Loucy (cell line): ENCODE results near the gene SPAG7.

Experiments used
- H2AFZ ChIP-seq: fragments of 200-600 bp; sonication (generic); 2 replicates; pipeline ENCODE4 v1.6.0; 2016; ENCODE audit warnings: antibody characterized with exemption, mild to moderate bottlenecking, low read length, moderate library complexity
- H3F3A ChIP-seq: fragments of 200-600 bp; 2 replicates; pipeline ENCODE4 v1.6.0; 2016; ENCODE audit warnings: antibody characterized with exemption, low read depth, mild to moderate bottlenecking
- H3K27me3 ChIP-seq: fragments of 200-600 bp; sonication (generic); 2 replicates; pipeline ENCODE4 v1.6.1; 2014; ENCODE audit warnings: low read length, mild to moderate bottlenecking; ENCODE audit not compliant: insufficient read depth, poor library complexity, severe bottlenecking
- H3K36me3 ChIP-seq: fragments of 200-600 bp; sonication (generic); 2 replicates; pipeline ENCODE4 v1.6.1; 2016; ENCODE audit warnings: low read length; ENCODE audit not compliant: insufficient read depth
- H3K4me1 ChIP-seq: fragments of 200-600 bp; sonication (generic); 2 replicates; pipeline ENCODE4 v1.5.1; 2014; ENCODE audit warnings: low read length, mild to moderate bottlenecking; ENCODE audit not compliant: insufficient read depth, poor library complexity, severe bottlenecking
- H3K4me2 ChIP-seq: fragments of 200-600 bp; sonication (generic); 2 replicates; pipeline ENCODE4 v1.6.0; 2014; ENCODE audit warnings: antibody characterized with exemption, low read length, low read depth, mild to moderate bottlenecking; ENCODE audit not compliant: poor library complexity, severe bottlenecking
- H3K4me3 ChIP-seq: fragments of 200-600 bp; sonication (generic); 2 replicates; pipeline ENCODE4 v1.5.1; 2014; ENCODE audit warnings: low read length, mild to moderate bottlenecking, mixed read lengths; ENCODE audit not compliant: poor library complexity, severe bottlenecking
- H3K79me2 ChIP-seq: fragments of 200-600 bp; sonication (generic); 2 replicates; pipeline ENCODE4 v1.6.1; 2014; ENCODE audit warnings: low read length; ENCODE audit not compliant: insufficient read depth
- H3K9ac ChIP-seq: fragments of 200-600 bp; sonication (generic); 2 replicates; pipeline ENCODE4 v1.6.0; 2014; ENCODE audit warnings: mild to moderate bottlenecking, low read depth, low read length, moderate library complexity; ENCODE audit not compliant: poor library complexity, severe bottlenecking
- H3K9me2 ChIP-seq: fragments of 200-600 bp; sonication (generic); replicated peaks from 2 replicates; pipeline ENCODE4 v1.6.1; 2016; ENCODE audit warnings: low read depth, low read length, mixed read lengths
- H3K9me3 ChIP-seq: fragments of 200-600 bp; sonication (generic); 2 replicates; pipeline ENCODE4 v1.6.1; 2014; ENCODE audit warnings: mild to moderate bottlenecking, antibody characterized with exemption, low read length, low read depth; ENCODE audit not compliant: insufficient read depth
- H4K20me1 ChIP-seq: fragments of 200-600 bp; sonication (generic); 2 replicates; pipeline ENCODE4 v1.6.0; 2014; ENCODE audit warnings: antibody characterized with exemption, low read length, mild to moderate bottlenecking; ENCODE audit not compliant: insufficient read depth, poor library complexity, severe bottlenecking
- EZH2phosphoT487 ChIP-seq: fragments of 200-600 bp; IDR thresholded peaks from 2 replicates; pipeline ENCODE4 v1.6.1; 2018; ENCODE audit warnings: antibody characterized with exemption, mild to moderate bottlenecking, moderate library complexity, borderline replicate concordance
- TF ChIP-seq, protein P1 (sequence below): fragments of 200-600 bp; sonication (generic); conservative IDR thresholded peaks from 2 replicates; pipeline ENCODE4 v1.5.1; 2014; ENCODE audit warnings: mild to moderate bottlenecking, antibody characterized with exemption, low read length

The SPAG7 gene

GRCh38 chr17:4934173-4934979 lies 33.2 kb downstream of the SPAG7 start:
- no peaks in the 10 kb centered on the region for H3K9me2 ChIP-seq
- peaks cover 47% of the 10 kb centered on the region for H3K4me1 ChIP-seq
- TF ChIP-seq EZH2phosphoT487, result no peak
- TF ChIP-seq, protein P1, sequence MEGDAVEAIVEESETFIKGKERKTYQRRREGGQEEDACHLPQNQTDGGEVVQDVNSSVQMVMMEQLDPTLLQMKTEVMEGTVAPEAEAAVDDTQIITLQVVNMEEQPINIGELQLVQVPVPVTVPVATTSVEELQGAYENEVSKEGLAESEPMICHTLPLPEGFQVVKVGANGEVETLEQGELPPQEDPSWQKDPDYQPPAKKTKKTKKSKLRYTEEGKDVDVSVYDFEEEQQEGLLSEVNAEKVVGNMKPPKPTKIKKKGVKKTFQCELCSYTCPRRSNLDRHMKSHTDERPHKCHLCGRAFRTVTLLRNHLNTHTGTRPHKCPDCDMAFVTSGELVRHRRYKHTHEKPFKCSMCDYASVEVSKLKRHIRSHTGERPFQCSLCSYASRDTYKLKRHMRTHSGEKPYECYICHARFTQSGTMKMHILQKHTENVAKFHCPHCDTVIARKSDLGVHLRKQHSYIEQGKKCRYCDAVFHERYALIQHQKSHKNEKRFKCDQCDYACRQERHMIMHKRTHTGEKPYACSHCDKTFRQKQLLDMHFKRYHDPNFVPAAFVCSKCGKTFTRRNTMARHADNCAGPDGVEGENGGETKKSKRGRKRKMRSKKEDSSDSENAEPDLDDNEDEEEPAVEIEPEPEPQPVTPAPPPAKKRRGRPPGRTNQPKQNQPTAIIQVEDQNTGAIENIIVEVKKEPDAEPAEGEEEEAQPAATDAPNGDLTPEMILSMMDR, result peak; percentile 58
- no peaks in the 10 kb centered on the region for H3K27me3 ChIP-seq
- peak overlapping the region; percentile 52 for H3K9ac ChIP-seq
- peaks cover 3% of the 10 kb centered on the region for H4K20me1 ChIP-seq
- peaks cover 30% of the 10 kb centered on the region for H3K79me2 ChIP-seq
- H3K4me2 ChIP-seq, result peak overlapping the region; percentile 80
- H3K4me3 ChIP-seq, result peak overlapping the region; percentile 50
- H2AFZ ChIP-seq, result no peak overlapping the region
- no peaks in the 10 kb centered on the region for H3K36me3 ChIP-seq
- no peaks in the 10 kb centered on the region for H3K9me3 ChIP-seq
- H3F3A ChIP-seq, result peaks cover 6% of the 10 kb centered on the region; the same call in 1 of the 2 replicates

GRCh38 chr17:4933646-4934045 lies 34.0 kb downstream of the SPAG7 start:
- H3K36me3 ChIP-seq, result no peaks in the 10 kb centered on the region
- H3K9ac ChIP-seq, result peak overlapping the region; percentile 52
- no peaks in the 10 kb centered on the region for H3K27me3 ChIP-seq
- TF ChIP-seq, protein P1, result no peak
- no peak for TF ChIP-seq EZH2phosphoT487
- peaks cover 6% of the 10 kb centered on the region; the same call in 1 of the 2 replicates for H3F3A ChIP-seq
- peaks cover 42% of the 10 kb centered on the region for H3K4me1 ChIP-seq
- peak overlapping the region; percentile 50 for H3K4me3 ChIP-seq
- peak overlapping the region; percentile 80 for H3K4me2 ChIP-seq
- no peak overlapping the region for H2AFZ ChIP-seq
- peaks cover 23% of the 10 kb centered on the region for H3K79me2 ChIP-seq
- no peaks in the 10 kb centered on the region for H3K9me2 ChIP-seq
- no peaks in the 10 kb centered on the region for H4K20me1 ChIP-seq
- H3K9me3 ChIP-seq, result no peaks in the 10 kb centered on the region

- no peak overlapping the region for H2AFZ ChIP-seq
- no peaks in the 10 kb centered on the region for H3K9me2 ChIP-seq
- no peaks in the 10 kb centered on the region for H3K36me3 ChIP-seq
- peaks cover 14% of the 10 kb centered on the region; the same call in 1 of the 2 replicates for H3K79me2 ChIP-seq
- TF ChIP-seq EZH2phosphoT487, result no peak
- TF ChIP-seq, protein P1, result no peak
- H3K9ac ChIP-seq, result no peak overlapping the region
- H3K9me3 ChIP-seq, result no peaks in the 10 kb centered on the region
- H3K4me3 ChIP-seq, result no peak overlapping the region
- no peaks in the 10 kb centered on the region for H3K27me3 ChIP-seq
- no peaks in the 10 kb centered on the region for H4K20me1 ChIP-seq
- peaks cover 38% of the 10 kb centered on the region for H3K4me1 ChIP-seq
- no peak overlapping the region for H3K4me2 ChIP-seq
- H3F3A ChIP-seq, result peaks cover 6% of the 10 kb centered on the region; the same call in 1 of the 2 replicates
Observed at GRCh38 chr17:4932756-4933155, 34.9 kb downstream of the SPAG7 start.
